ENCODE data around the gene XPNPEP1. TPM values are rescaled to one million over a fixed set of nuclear protein-coding genes. Genes with fewer than 3 reads are reported as not detected.

The XPNPEP1 gene
- total RNA-seq, 4 donors from 2014 or later = 41.0 to 188 (median 92.0) TPM

GRCh38 chr10:109852475-109853037 lies 70.8 kb downstream of the XPNPEP1 start:
- H3K9me3 ChIP-seq = no peaks in the 10 kb centered on the region
- TF ChIP-seq POLR2A (IDR thresholded peaks at IDR 0.05) (no peak), CTCF (IDR thresholded peaks at IDR 0.05) (peak; percentile 80 to 91 (median 84))
- H3K4me1 ChIP-seq = no peaks in the 10 kb centered on the region
- H3K27me3 ChIP-seq = no peaks in the 10 kb centered on the region
- no peak overlapping the region for H3K4me3 ChIP-seq
- no peak overlapping the region for H3K27ac ChIP-seq
- intact Hi-C loops (cut with DNase I; ENCODE audit: low total_unique reads) = no loop called here
- H3K36me3 ChIP-seq = no peaks in the 10 kb centered on the region
- peak; percentile 75 to 79 for DNase-seq

- no peak for DNase-seq
- intact Hi-C loops (cut with DNase I; ENCODE audit: low total_unique reads) = no loop called here
- no peaks in the 10 kb centered on the region for H3K9me3 ChIP-seq
- H3K27ac ChIP-seq = no peak overlapping the region
- no peak for TF ChIP-seq POLR2A (IDR thresholded peaks at IDR 0.05)
- TF ChIP-seq CTCF (IDR thresholded peaks at IDR 0.05) = no peak
- no peaks in the 10 kb centered on the region for H3K27me3 ChIP-seq
- no peak overlapping the region for H3K4me3 ChIP-seq
- no peaks in the 10 kb centered on the region for H3K4me1 ChIP-seq
- H3K36me3 ChIP-seq = no peaks in the 10 kb centered on the region
These were observed 71.5 kb downstream of the XPNPEP1 start for GRCh38 chr10:109851616-109852474.

- Histone ChIP-seq H3K36me3 (no peaks in the 10 kb centered on the region), H3K27me3 (no peaks in the 10 kb centered on the region), H3K9me3 (no peaks in the 10 kb centered on the region), H3K4me1 (peaks cover 0 to 6% of the 10 kb centered on the region in 2 donors), H3K27ac (peak overlapping the region; percentile 15 to 40), H3K4me3 (no peak overlapping the region)
- TF ChIP-seq POLR2A (IDR thresholded peaks at IDR 0.05) = no peak
- TF ChIP-seq CTCF (IDR thresholded peaks at IDR 0.05) = no peak
- intact Hi-C loops (cut with DNase I; ENCODE audit: low total_unique reads) = no loop called here
- no peak for DNase-seq
These were observed 76.5 kb downstream of the XPNPEP1 start for GRCh38 chr10:109846832-109847231.

GRCh38 chr10:109845308-109845707 lies 78.0 kb downstream of the XPNPEP1 start:
- intact Hi-C loops (cut with DNase I; ENCODE audit: low total_unique reads) = no loop called here
- no peak overlapping the region for H3K27ac ChIP-seq
- TF ChIP-seq CTCF (IDR thresholded peaks at IDR 0.05) = no peak
- TF ChIP-seq POLR2A (IDR thresholded peaks at IDR 0.05) = no peak

GRCh38 chr10:109838592-109839244 lies 84.6 kb downstream of the XPNPEP1 start:
- no peaks in the 10 kb centered on the region for H3K27me3 ChIP-seq
- H3K36me3 ChIP-seq = no peaks in the 10 kb centered on the region
- TF ChIP-seq CTCF (IDR thresholded peaks at IDR 0.05) = no peak
- no peak for TF ChIP-seq POLR2A (IDR thresholded peaks at IDR 0.05)
- intact Hi-C loops (cut with DNase I; ENCODE audit: low total_unique reads) = no loop called here
- no peaks in the 10 kb centered on the region for H3K9me3 ChIP-seq
- H3K27ac ChIP-seq = no peak overlapping the region
- H3K4me1 ChIP-seq = peaks cover 0 to 8% of the 10 kb centered on the region in 2 donors
- no peak overlapping the region for H3K4me3 ChIP-seq
- DNase-seq = no peak

More at GRCh38 chr10:109845308-109845707, 78.0 kb downstream of the XPNPEP1 start:
- no peak for DNase-seq
- no peak overlapping the region for H3K4me3 ChIP-seq
- H3K4me1 ChIP-seq = peaks cover 0 to 6% of the 10 kb centered on the region in 2 donors
- no peaks in the 10 kb centered on the region for H3K27me3 ChIP-seq
- H3K9me3 ChIP-seq = no peaks in the 10 kb centered on the region
- no peaks in the 10 kb centered on the region for H3K36me3 ChIP-seq
